ENCODE results near the gene KIF16B.
"Not testable (repeated sequence)": the region's sequence is repeated elsewhere in the genome, so short reads cannot be mapped to it uniquely, and the experiment has no call there.

KIF16B gene

DNA sequence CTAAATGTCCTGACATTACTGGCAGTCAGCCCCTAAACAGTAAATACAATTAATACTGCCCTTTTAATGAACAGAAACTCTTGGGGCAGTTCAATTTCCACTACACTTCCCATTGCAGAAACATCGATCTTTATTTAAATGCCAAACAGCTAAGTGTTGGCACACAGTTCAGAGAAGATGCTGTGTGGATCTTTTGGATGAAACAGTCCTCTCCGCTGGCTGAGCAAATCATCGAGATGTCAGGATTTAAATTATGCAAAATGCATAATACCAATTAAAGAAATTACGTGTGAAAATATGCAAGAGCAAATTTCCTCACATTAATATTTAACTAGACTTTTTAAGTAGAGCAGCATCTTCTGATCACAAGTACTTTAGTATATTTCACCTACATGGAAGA, 132.6 kb downstream of the KIF16B start:
- TF ChIP-seq, protein P1, sequence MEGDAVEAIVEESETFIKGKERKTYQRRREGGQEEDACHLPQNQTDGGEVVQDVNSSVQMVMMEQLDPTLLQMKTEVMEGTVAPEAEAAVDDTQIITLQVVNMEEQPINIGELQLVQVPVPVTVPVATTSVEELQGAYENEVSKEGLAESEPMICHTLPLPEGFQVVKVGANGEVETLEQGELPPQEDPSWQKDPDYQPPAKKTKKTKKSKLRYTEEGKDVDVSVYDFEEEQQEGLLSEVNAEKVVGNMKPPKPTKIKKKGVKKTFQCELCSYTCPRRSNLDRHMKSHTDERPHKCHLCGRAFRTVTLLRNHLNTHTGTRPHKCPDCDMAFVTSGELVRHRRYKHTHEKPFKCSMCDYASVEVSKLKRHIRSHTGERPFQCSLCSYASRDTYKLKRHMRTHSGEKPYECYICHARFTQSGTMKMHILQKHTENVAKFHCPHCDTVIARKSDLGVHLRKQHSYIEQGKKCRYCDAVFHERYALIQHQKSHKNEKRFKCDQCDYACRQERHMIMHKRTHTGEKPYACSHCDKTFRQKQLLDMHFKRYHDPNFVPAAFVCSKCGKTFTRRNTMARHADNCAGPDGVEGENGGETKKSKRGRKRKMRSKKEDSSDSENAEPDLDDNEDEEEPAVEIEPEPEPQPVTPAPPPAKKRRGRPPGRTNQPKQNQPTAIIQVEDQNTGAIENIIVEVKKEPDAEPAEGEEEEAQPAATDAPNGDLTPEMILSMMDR (IDR thresholded peaks at IDR 0.05): no peak
- H3K4me3 ChIP-seq: no peak overlapping the region
- H3K27ac ChIP-seq: no peak overlapping the region
- DNase-seq (ENCODE audit: low spot score): no peak

DNA sequence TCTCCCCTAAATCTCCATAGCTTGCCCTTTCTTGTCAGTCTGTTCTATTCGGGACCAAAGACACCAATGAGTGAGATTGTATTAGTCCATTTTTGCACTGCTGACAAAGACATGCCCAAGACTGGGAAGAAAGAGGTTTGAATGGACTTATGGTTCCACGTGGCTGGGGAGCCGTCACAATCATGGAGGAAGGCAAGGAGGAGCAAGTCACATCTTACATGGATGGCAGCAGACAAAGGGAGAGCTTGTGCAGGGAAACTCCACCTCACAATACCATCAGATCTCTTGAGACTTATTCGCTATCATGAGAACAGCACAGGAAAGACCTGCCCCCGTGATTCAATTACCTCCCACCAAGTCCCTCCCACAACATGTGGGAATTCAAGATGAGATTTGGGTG, 133.7 kb downstream of the KIF16B start:
- not testable (repeated sequence) for DNase-seq (ENCODE audit: low spot score); H3K27ac ChIP-seq; H3K4me3 ChIP-seq

DNA sequence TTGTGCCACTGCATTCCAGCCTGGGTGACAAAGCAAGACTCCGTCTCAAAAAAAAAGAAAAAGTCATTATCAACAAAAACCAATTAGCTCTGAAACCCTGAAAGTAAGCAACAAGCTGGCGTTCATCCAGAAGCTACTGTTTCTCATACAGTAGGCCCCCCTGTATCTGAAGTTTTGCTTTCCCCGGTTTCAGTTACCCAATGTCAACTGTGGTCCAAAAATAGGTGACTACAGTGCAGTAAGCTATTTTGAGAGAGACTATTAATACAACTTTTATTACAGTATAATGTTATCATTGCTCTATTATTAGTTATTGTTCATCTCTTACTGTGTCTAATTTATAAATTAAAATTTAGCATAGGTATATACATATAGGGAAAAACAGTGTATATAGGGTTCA, 135.1 kb downstream of the KIF16B start:
- no peak for DNase-seq (ENCODE audit: low spot score)
- Histone ChIP-seq H3K4me3 (no peak overlapping the region), H3K27ac (no peak overlapping the region)
- TF ChIP-seq, protein P1 (IDR thresholded peaks at IDR 0.05): no peak

DNA sequence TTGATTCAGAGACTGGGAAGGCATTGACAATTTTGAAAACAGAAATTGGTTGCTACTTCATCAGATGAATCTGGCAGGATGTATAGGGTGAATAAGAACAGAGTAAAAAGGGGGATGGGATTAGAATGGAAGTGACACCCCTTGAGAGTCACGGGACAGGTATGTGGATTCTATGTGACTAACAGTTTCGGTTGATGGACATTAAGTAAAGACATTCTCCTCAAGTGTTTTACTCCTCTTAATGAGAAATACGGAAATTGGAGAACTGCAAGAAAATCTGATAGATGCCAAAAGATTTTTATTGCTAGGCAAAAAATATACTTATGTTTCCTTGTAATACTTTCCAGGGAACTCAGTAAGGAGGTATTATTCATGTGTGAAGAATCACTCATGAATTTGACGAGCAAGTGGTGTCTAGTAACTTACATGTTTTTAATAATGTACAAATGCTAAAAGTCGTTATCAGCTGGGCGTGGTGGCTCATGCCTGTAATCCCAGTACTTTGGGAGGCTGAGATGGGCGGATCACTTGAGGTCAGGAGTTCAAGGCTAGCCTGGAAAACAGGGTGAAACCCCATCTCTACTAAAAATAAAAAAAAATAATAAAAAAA, 135.8 kb downstream of the KIF16B start:
- H3K4me3 ChIP-seq: no peak overlapping the region
- H3K27ac ChIP-seq: no peak overlapping the region
- no peak for DNase-seq (ENCODE audit: low spot score)
- TF ChIP-seq, protein P1 (IDR thresholded peaks at IDR 0.05): no peak

DNA sequence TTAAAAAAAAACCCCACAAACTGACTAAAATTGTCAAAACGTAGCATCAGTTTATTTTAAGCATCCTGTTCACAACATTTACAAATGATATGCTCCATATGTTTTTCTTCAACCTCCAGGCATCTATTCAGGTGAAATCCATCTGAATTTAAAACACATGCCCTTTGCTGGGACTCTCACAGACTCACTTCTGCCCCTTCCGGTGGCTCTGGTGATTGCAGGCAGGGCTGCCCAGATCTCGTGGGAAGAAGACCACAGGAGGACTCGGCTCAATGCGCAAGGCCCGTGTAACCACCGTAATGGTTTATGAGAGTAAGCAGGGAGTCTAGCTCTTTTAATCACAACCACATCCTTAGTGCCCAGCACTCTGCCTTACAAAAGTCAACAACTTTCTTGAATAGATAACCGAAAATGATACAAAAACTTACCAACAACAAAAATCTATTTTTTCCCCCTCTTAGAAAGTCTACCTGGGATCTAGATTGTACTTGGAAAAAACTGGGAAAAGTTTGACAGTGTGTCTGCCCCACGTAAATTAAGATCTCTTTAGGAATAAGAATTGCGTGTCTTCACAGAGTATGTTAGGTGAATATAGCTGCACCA, 139.1 kb downstream of the KIF16B start:
- TF ChIP-seq, protein P1 (IDR thresholded peaks at IDR 0.05): peak; percentile 20
- no peak overlapping the region for H3K4me3 ChIP-seq
- no peak for DNase-seq (ENCODE audit: low spot score)
- H3K27ac ChIP-seq: no peak overlapping the region

DNA sequence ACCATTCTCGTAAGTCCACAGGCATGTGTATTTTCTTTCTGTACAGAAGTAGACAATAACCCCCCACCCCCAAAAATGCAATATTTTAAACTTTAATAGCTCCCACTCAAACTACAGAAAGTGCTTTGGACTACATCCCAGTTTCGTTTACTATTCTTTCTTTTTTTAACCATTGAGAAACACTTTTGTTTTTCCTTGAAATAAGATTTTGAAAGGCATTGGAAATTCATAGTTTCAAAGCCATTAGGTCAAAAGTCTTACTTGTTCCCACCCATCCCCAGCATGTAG, 140.0 kb downstream of the KIF16B start:
- Histone ChIP-seq H3K27ac (no peak overlapping the region), H3K4me3 (no peak overlapping the region)
- no peak for DNase-seq (ENCODE audit: low spot score)
- TF ChIP-seq, protein P1 (IDR thresholded peaks at IDR 0.05): no peak

DNA sequence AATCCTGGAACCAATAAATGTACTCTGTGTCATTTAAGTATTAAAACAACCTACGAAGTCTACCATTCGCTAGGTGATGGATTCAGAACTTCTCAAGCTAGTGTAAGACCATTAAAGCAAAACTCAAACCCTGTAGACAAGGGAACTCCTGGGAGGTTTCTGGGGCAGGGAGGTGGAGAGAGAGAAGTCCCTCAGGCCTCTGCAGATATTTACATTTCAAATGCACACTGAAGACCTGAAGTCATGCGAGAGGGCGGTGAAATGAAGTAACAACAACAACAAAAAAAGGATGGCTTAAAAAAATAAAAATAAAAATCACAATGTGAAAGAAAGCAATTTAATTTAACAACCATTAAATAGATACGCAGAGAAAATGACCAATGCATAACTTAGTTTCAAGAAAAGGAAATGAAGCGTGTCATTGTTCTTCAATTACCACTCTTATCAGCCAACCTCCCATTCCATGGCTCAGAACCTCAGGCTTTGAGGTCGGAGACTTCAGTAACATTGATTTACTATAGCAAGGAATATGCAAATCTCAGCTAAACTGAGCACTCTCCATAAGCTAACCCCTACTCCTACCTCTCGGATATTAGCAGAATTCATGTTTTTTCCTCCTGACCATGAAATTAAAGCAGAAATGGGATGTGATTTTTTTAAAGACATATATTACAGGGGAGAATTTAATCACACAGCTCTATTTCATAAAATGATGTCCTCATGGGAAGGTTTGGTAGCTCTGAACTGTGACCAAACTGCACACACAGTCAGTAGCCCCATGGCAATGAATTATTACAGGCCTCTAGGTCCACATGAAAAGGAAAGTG, 140.6 kb downstream of the KIF16B start:
- H3K4me3 ChIP-seq: no peak overlapping the region
- DNase-seq (ENCODE audit: low spot score): no peak
- TF ChIP-seq, protein P1 (IDR thresholded peaks at IDR 0.05): no peak

More for the DNA sequence above, 140.6 kb downstream of the KIF16B start:
- H3K27ac ChIP-seq: no peak overlapping the region

Measured in coronary artery (tissue), 2 donors.